ENCODE measurements around the gene FIP1L1.

The FIP1L1 gene

GRCh38 chr4:53422367-53422766 is 44.9 kb downstream of the FIP1L1 start:
- ATAC-seq (replicated peaks), result no peak
- Mint-ChIP-seq H3K4me3 (no peak overlapping the region), H3K36me3 (ENCODE audit: insufficient read depth) (peaks cover 16% of the 10 kb centered on the region), H3K9me3 (no peaks in the 10 kb centered on the region), H3K4me1 (ENCODE audit: low read depth in 2 of 2) (peaks cover 8 to 25% of the 10 kb centered on the region in 2 donors), H3K27ac (no peak overlapping the region), H3K27me3 (no peaks in the 10 kb centered on the region)
- DNase-seq, result no peak

- ATAC-seq (replicated peaks) (no peak), DNase-seq (no peak)
- no peak overlapping the region for H3K4me3 Mint-ChIP-seq
- peaks cover 4 to 17% of the 10 kb centered on the region in 2 donors for H3K4me1 Mint-ChIP-seq (ENCODE audit: low read depth in 2 of 2)
- H3K27me3 Mint-ChIP-seq, result no peaks in the 10 kb centered on the region
- no peaks in the 10 kb centered on the region for H3K9me3 Mint-ChIP-seq
- peak overlapping the region in 1 of 2 donors; percentile 36 for H3K27ac Mint-ChIP-seq
- H3K36me3 Mint-ChIP-seq (ENCODE audit: insufficient read depth), result peaks cover 24% of the 10 kb centered on the region
These were observed 46.8 kb downstream of the FIP1L1 start for GRCh38 chr4:53424280-53424679.

- H3K9me3 Mint-ChIP-seq, result no peaks in the 10 kb centered on the region
- ATAC-seq (replicated peaks), result no peak
These were observed 49.9 kb downstream of the FIP1L1 start for GRCh38 chr4:53427366-53427765.

GRCh38 chr4:53431052-53431451 is 53.6 kb downstream of the FIP1L1 start:
- Mint-ChIP-seq H3K4me1 (ENCODE audit: low read depth in 2 of 2) (peaks cover 9 to 13% of the 10 kb centered on the region in 2 donors), H3K36me3 (ENCODE audit: insufficient read depth) (peaks cover 51% of the 10 kb centered on the region), H3K27me3 (no peaks in the 10 kb centered on the region), H3K4me3 (no peak overlapping the region), H3K27ac (peak overlapping the region in 1 of 2 donors; percentile 69), H3K9me3 (no peaks in the 10 kb centered on the region)
- DNase-seq (no peak), ATAC-seq (replicated peaks) (peak; percentile 88)

More at GRCh38 chr4:53427366-53427765, 49.9 kb downstream of the FIP1L1 start:
- peaks cover 11 to 30% of the 10 kb centered on the region in 2 donors for H3K4me1 Mint-ChIP-seq (ENCODE audit: low read depth in 2 of 2)
- no peaks in the 10 kb centered on the region for H3K27me3 Mint-ChIP-seq
- H3K27ac Mint-ChIP-seq, result no peak overlapping the region
- peaks cover 43% of the 10 kb centered on the region for H3K36me3 Mint-ChIP-seq (ENCODE audit: insufficient read depth)
- DNase-seq, result no peak
- H3K4me3 Mint-ChIP-seq, result no peak overlapping the region

- peaks cover 12 to 20% of the 10 kb centered on the region in 2 donors for H3K4me1 Mint-ChIP-seq (ENCODE audit: low read depth in 2 of 2)
- no peaks in the 10 kb centered on the region for H3K27me3 Mint-ChIP-seq
- H3K27ac Mint-ChIP-seq, result no peak overlapping the region
- H3K9me3 Mint-ChIP-seq, result no peaks in the 10 kb centered on the region
- DNase-seq (no peak), ATAC-seq (replicated peaks) (no peak)
- H3K4me3 Mint-ChIP-seq, result no peak overlapping the region
- H3K36me3 Mint-ChIP-seq (ENCODE audit: insufficient read depth), result peaks cover 62% of the 10 kb centered on the region
These were observed 55.3 kb downstream of the FIP1L1 start for GRCh38 chr4:53432528-53433424.

- Mint-ChIP-seq H3K27ac (no peak overlapping the region), H3K4me1 (ENCODE audit: low read depth in 2 of 2) (peaks cover 11 to 22% of the 10 kb centered on the region in 2 donors), H3K36me3 (ENCODE audit: insufficient read depth) (peaks cover 40% of the 10 kb centered on the region), H3K4me3 (no peak overlapping the region), H3K9me3 (no peaks in the 10 kb centered on the region), H3K27me3 (no peaks in the 10 kb centered on the region)
- no peak for DNase-seq
- ATAC-seq (replicated peaks), result no peak
These were observed 58.8 kb downstream of the FIP1L1 start for GRCh38 chr4:53436251-53436650.

GRCh38 chr4:53441564-53441963 is 64.1 kb downstream of the FIP1L1 start:
- no peaks in the 10 kb centered on the region for H3K27me3 Mint-ChIP-seq
- H3K36me3 Mint-ChIP-seq (ENCODE audit: insufficient read depth), result peaks cover 39% of the 10 kb centered on the region
- H3K4me3 Mint-ChIP-seq, result no peak overlapping the region
- peak overlapping the region in 1 of 2 donors; percentile 41 for H3K27ac Mint-ChIP-seq
- H3K9me3 Mint-ChIP-seq, result no peaks in the 10 kb centered on the region
- ATAC-seq (replicated peaks), result no peak
- peaks cover 6 to 19% of the 10 kb centered on the region in 2 donors for H3K4me1 Mint-ChIP-seq (ENCODE audit: low read depth in 2 of 2)
- DNase-seq, result no peak

- H3K4me3 Mint-ChIP-seq, result no peak overlapping the region
- H3K9me3 Mint-ChIP-seq, result no peaks in the 10 kb centered on the region
- peaks cover 35% of the 10 kb centered on the region for H3K36me3 Mint-ChIP-seq (ENCODE audit: insufficient read depth)
- no peaks in the 10 kb centered on the region for H3K27me3 Mint-ChIP-seq
- no peak overlapping the region for H3K27ac Mint-ChIP-seq
- ATAC-seq (replicated peaks), result no peak
- DNase-seq, result no peak
- H3K4me1 Mint-ChIP-seq (ENCODE audit: low read depth in 2 of 2), result peaks cover 7 to 20% of the 10 kb centered on the region in 2 donors
These were observed 67.5 kb downstream of the FIP1L1 start for GRCh38 chr4:53444954-53445353.

GRCh38 chr4:53450773-53451172 is 73.3 kb downstream of the FIP1L1 start:
- ATAC-seq (replicated peaks) (no peak), DNase-seq (no peak)
- no peak overlapping the region for H3K4me3 Mint-ChIP-seq
- peak overlapping the region; percentile 46 to 51 for H3K27ac Mint-ChIP-seq
- peaks cover 55% of the 10 kb centered on the region for H3K36me3 Mint-ChIP-seq (ENCODE audit: insufficient read depth)
- no peaks in the 10 kb centered on the region for H3K9me3 Mint-ChIP-seq
- H3K27me3 Mint-ChIP-seq, result no peaks in the 10 kb centered on the region
- peaks cover 4 to 15% of the 10 kb centered on the region in 2 donors for H3K4me1 Mint-ChIP-seq (ENCODE audit: low read depth in 2 of 2)

GRCh38 chr4:53453385-53453784 is 75.9 kb downstream of the FIP1L1 start:
- no peak for ATAC-seq (replicated peaks)
- DNase-seq, result no peak
- no peak overlapping the region for H3K4me3 Mint-ChIP-seq
- H3K27ac Mint-ChIP-seq, result no peak overlapping the region
- H3K4me1 Mint-ChIP-seq (ENCODE audit: low read depth in 2 of 2), result peaks cover 2 to 10% of the 10 kb centered on the region in 2 donors
- H3K36me3 Mint-ChIP-seq (ENCODE audit: insufficient read depth), result peaks cover 57% of the 10 kb centered on the region
- no peaks in the 10 kb centered on the region for H3K27me3 Mint-ChIP-seq
- H3K9me3 Mint-ChIP-seq, result no peaks in the 10 kb centered on the region

- no peak for DNase-seq
These were observed 78.3 kb downstream of the FIP1L1 start for GRCh38 chr4:53455766-53456165.

GRCh38 chr4:53456178-53456577 is 78.7 kb downstream of the FIP1L1 start:
- Mint-ChIP-seq H3K4me1 (ENCODE audit: low read depth in 2 of 2) (peaks cover 0 to 5% of the 10 kb centered on the region in 2 donors), H3K9me3 (no peaks in the 10 kb centered on the region), H3K36me3 (ENCODE audit: insufficient read depth) (peaks cover 76% of the 10 kb centered on the region), H3K27me3 (no peaks in the 10 kb centered on the region), H3K27ac (no peak overlapping the region), H3K4me3 (no peak overlapping the region)
- DNase-seq (no peak), ATAC-seq (replicated peaks) (no peak)

More at GRCh38 chr4:53455766-53456165, 78.3 kb downstream of the FIP1L1 start:
- Mint-ChIP-seq H3K4me3 (no peak overlapping the region), H3K27me3 (no peaks in the 10 kb centered on the region), H3K9me3 (no peaks in the 10 kb centered on the region), H3K27ac (no peak overlapping the region), H3K4me1 (ENCODE audit: low read depth in 2 of 2) (peaks cover 0 to 5% of the 10 kb centered on the region in 2 donors), H3K36me3 (ENCODE audit: insufficient read depth) (peaks cover 76% of the 10 kb centered on the region)
- ATAC-seq (replicated peaks), result no peak

GRCh38 chr4:53459548-53459947 is 82.1 kb downstream of the FIP1L1 start:
- Mint-ChIP-seq H3K4me3 (no peak overlapping the region), H3K27me3 (no peaks in the 10 kb centered on the region), H3K36me3 (ENCODE audit: insufficient read depth) (peaks cover 52% of the 10 kb centered on the region), H3K4me1 (ENCODE audit: low read depth in 2 of 2) (peaks cover 0 to 5% of the 10 kb centered on the region in 2 donors), H3K27ac (no peak overlapping the region), H3K9me3 (no peaks in the 10 kb centered on the region)
- DNase-seq (no peak), ATAC-seq (replicated peaks) (no peak)

- Mint-ChIP-seq H3K36me3 (ENCODE audit: insufficient read depth) (peaks cover 41% of the 10 kb centered on the region), H3K9me3 (no peaks in the 10 kb centered on the region), H3K27ac (no peak overlapping the region), H3K4me3 (no peak overlapping the region), H3K27me3 (no peaks in the 10 kb centered on the region), H3K4me1 (ENCODE audit: low read depth in 2 of 2) (no peaks in the 10 kb centered on the region)
- DNase-seq (no peak), ATAC-seq (replicated peaks) (no peak)
These were observed 83.8 kb downstream of the FIP1L1 start for GRCh38 chr4:53461244-53461643.
